Endodermal cell (in vitro differentiated cells): ENCODE measurements around the gene OR9Q1. TPM values are rescaled to one million over a fixed set of nuclear protein-coding genes. Genes with fewer than 3 reads are reported as not detected.

Experiments
- DNase-seq: peaks from one replicate; pipeline ENCODE4 v3.0.0-alpha.2; 2017
- H3K27ac ChIP-seq: 2 replicates; pipeline ENCODE4 v1.5.1; 2013; ENCODE audit warnings: mild to moderate bottlenecking, low read depth, low read length, moderate library complexity
- H3K27me3 ChIP-seq: 2 replicates; pipeline ENCODE4 v1.6.1; 2013; ENCODE audit warnings: mild to moderate bottlenecking, low read length, moderate library complexity; ENCODE audit not compliant: insufficient read depth, control insufficient read depth, poor library complexity, severe bottlenecking
- H3K36me3 ChIP-seq: 2 replicates; pipeline ENCODE4 v1.7.0; 2013; ENCODE audit warnings: mild to moderate bottlenecking, low read length, moderate library complexity; ENCODE audit not compliant: control insufficient read depth, insufficient read depth
- H3K4me1 ChIP-seq: one replicate; pipeline ENCODE4 v1.7.0; 2013; ENCODE audit warnings: low read length; ENCODE audit not compliant: control insufficient read depth, insufficient read depth
- H3K4me3 ChIP-seq: 2 replicates; pipeline ENCODE4 v1.5.1; 2013; ENCODE audit warnings: mild to moderate bottlenecking, low read length, moderate library complexity
- H3K9ac ChIP-seq: 2 replicates; pipeline ENCODE4 v1.6.1; 2013; ENCODE audit warnings: mild to moderate bottlenecking, low read length, moderate library complexity; ENCODE audit not compliant: poor library complexity, severe bottlenecking; ENCODE audit errors: extremely low read depth
- H3K9me3 ChIP-seq: 2 replicates; pipeline ENCODE4 v1.6.1; 2013; ENCODE audit warnings: mild to moderate bottlenecking, low read length, moderate library complexity; ENCODE audit not compliant: control insufficient read depth
- H3K27ac Mint-ChIP-seq: 2 replicates; pipeline ENCODE4 v1.8.0; 2020; ENCODE audit warnings: mixed read lengths
- H3K27me3 Mint-ChIP-seq: 2 replicates; pipeline ENCODE4 v1.8.0; 2021; ENCODE audit warnings: mild to moderate bottlenecking, mixed read lengths; ENCODE audit not compliant: insufficient read depth
- H3K36me3 Mint-ChIP-seq: 2 replicates; pipeline ENCODE4 v1.8.0; 2020; ENCODE audit warnings: low read depth, mixed read lengths
- H3K4me1 Mint-ChIP-seq: 2 replicates; pipeline ENCODE4 v1.8.0; 2020; ENCODE audit warnings: mixed read lengths
- H3K4me3 Mint-ChIP-seq: 2 replicates; pipeline ENCODE4 v1.8.0; 2020; ENCODE audit warnings: mild to moderate bottlenecking, moderate library complexity, mixed read lengths
- H3K9me3 Mint-ChIP-seq: 2 replicates; pipeline ENCODE4 v1.8.0; 2020; ENCODE audit warnings: mild to moderate bottlenecking, mixed read lengths
- CTCF ChIP-seq: fragments of 200-600 bp; sonication (generic); conservative IDR thresholded peaks from 2 replicates; pipeline ENCODE4 v1.5.0; 2021; ENCODE audit warnings: antibody characterized with exemption, mild to moderate bottlenecking
- WGBS, 2 experiments: methylation state at CpG; one replicate each; pipeline versions ENCODE4 v1.1.5 to v1.1.7; 2013; ENCODE audit warnings: missing lambda C conversion rate in 2 of 2, mixed read lengths in 1 of 2; ENCODE audit not compliant: insufficient coverage in 1 of 2, insufficient read length in 1 of 2; 5-methylcytosine and 5-hydroxymethylcytosine counted together
- total RNA-seq, 2 donors: library from RNA; stranded (reverse); fragmentation: NEBNext Ultra II Directional in 1 of 2; extraction: Animal tissue kit (Norgen Biotek cat#: 25700) in 1 of 2; gene quantifications; 2 replicates in 1 of 2; 3 replicates in 1 of 2; pipeline ENCODE4 v1.2.1, GENCODE V29; 2021

OR9Q1 gene
- total RNA-seq, 2 donors from 2014 or later, result not detected

GRCh38 chr11:58034471-58034870, 10.8 kb downstream of the OR9Q1 start:
- 96% methylated on average over 2 of the region's 2 CpGs; no CpG with 5 or more reads in 1 of the 2 experiments for WGBS, 2 experiments
- no peaks in the 10 kb centered on the region for H3K27me3 Mint-ChIP-seq
- H3K27ac ChIP-seq, result no peak overlapping the region
- no peaks in the 10 kb centered on the region for H3K27me3 ChIP-seq
- H3K9me3 ChIP-seq, result peaks cover 27% of the 10 kb centered on the region
- H3K36me3 Mint-ChIP-seq, result no peaks in the 10 kb centered on the region
- no peak overlapping the region for H3K27ac Mint-ChIP-seq
- no peaks in the 10 kb centered on the region for H3K4me1 Mint-ChIP-seq
- no peak overlapping the region for H3K4me3 ChIP-seq
- no peaks in the 10 kb centered on the region for H3K4me1 ChIP-seq
- TF ChIP-seq CTCF, result no peak
- no peak for DNase-seq
- no peak overlapping the region for H3K9ac ChIP-seq
- no peaks in the 10 kb centered on the region for H3K36me3 ChIP-seq
- H3K9me3 Mint-ChIP-seq, result peaks cover 22% of the 10 kb centered on the region
- H3K4me3 Mint-ChIP-seq, result no peak overlapping the region

- H3K27me3 Mint-ChIP-seq, result peaks cover 4% of the 10 kb centered on the region
- H3K9me3 ChIP-seq, result peaks cover 19% of the 10 kb centered on the region
Observed at GRCh38 chr11:58039589-58039988, 15.9 kb downstream of the OR9Q1 start.

GRCh38 chr11:58043379-58043778, 19.7 kb downstream of the OR9Q1 start:
- Mint-ChIP-seq H3K36me3 (no peaks in the 10 kb centered on the region), H3K27me3 (peaks cover 12% of the 10 kb centered on the region), H3K4me1 (no peaks in the 10 kb centered on the region), H3K4me3 (no peak overlapping the region), H3K27ac (no peak overlapping the region), H3K9me3 (no peaks in the 10 kb centered on the region)
- no peak for DNase-seq
- no peak overlapping the region for H3K27ac ChIP-seq
- H3K4me1 ChIP-seq, result no peaks in the 10 kb centered on the region
- 100% methylated on average over 1 of the region's 2 CpGs; no CpG with 5 or more reads in 1 of the 2 experiments for WGBS, 2 experiments
- TF ChIP-seq CTCF, result no peak
- no peak overlapping the region for H3K9ac ChIP-seq
- peaks cover 4% of the 10 kb centered on the region for H3K27me3 ChIP-seq
- no peaks in the 10 kb centered on the region for H3K36me3 ChIP-seq
- H3K4me3 ChIP-seq, result no peak overlapping the region
- H3K9me3 ChIP-seq, result no peaks in the 10 kb centered on the region

More at GRCh38 chr11:58039589-58039988, 15.9 kb downstream of the OR9Q1 start:
- no peaks in the 10 kb centered on the region for H3K4me1 ChIP-seq
- no peak overlapping the region for H3K27ac Mint-ChIP-seq
- H3K4me1 Mint-ChIP-seq, result no peaks in the 10 kb centered on the region
- no peaks in the 10 kb centered on the region for H3K36me3 Mint-ChIP-seq
- no peak for DNase-seq
- no peak overlapping the region for H3K4me3 ChIP-seq
- H3K9ac ChIP-seq, result no peak overlapping the region
- H3K4me3 Mint-ChIP-seq, result no peak overlapping the region
- H3K27ac ChIP-seq, result no peak overlapping the region
- no peaks in the 10 kb centered on the region for H3K27me3 ChIP-seq
- H3K36me3 ChIP-seq, result no peaks in the 10 kb centered on the region
- no peak for TF ChIP-seq CTCF
- H3K9me3 Mint-ChIP-seq, result peaks cover 16% of the 10 kb centered on the region
